Body of pancreas (tissue), 4 donors: ENCODE measurements around the gene KRT12. TPM values are rescaled to one million over a fixed set of nuclear protein-coding genes. Genes with fewer than 3 reads are reported as not detected.
A peak's percentile ranks its signal among the peaks of the same experiment; 100 is the strongest.
"Not testable (repeated sequence)": the region's sequence is repeated elsewhere in the genome, so short reads cannot be mapped to it uniquely, and the experiment has no call there.

Experiments used
- ATAC-seq: fragments of 150-250 bp; one replicate; pipeline ENCODE4 v1.9.1; 2016
- DNase-seq, 4 donors: peaks; one replicate each; pipeline ENCODE4 v3.0.0-alpha.2; 2019
- H3K27ac ChIP-seq, 4 donors: fragments of 200-600 bp; sonication (generic); 1 replicate in 3 of 4; 2 replicates in 1 of 4; pipeline versions ENCODE4 v1.5.1 to v1.6.1; 2016 to 2019; ENCODE audit warnings: mild to moderate bottlenecking in 1 of 4, mixed read lengths in 1 of 4, moderate library complexity in 1 of 4
- H3K27me3 ChIP-seq, 2 donors: fragments of 200-600 bp; sonication (generic); one replicate each; pipeline ENCODE4 v1.6.0; 2016; ENCODE audit warnings: mild to moderate bottlenecking in 1 of 2
- H3K36me3 ChIP-seq, 2 donors: fragments of 200-600 bp; sonication (generic); replicated peaks in 1 of 2; 2 replicates each; pipeline ENCODE4 v1.5.1; 2016; ENCODE audit warnings: low read depth in 2 of 2; ENCODE audit not compliant: insufficient read depth in 1 of 2
- H3K4me1 ChIP-seq: fragments of 200-600 bp; sonication (generic); one replicate; pipeline ENCODE4 v1.6.0; 2016
- H3K4me3 ChIP-seq, 2 donors: fragments of 200-600 bp; sonication (generic); 1 replicate in 1 of 2; 2 replicates in 1 of 2; pipeline ENCODE4 v1.5.1; 2016 to 2019
- H3K9me3 ChIP-seq, 3 donors: fragments of 200-600 bp; sonication (generic); 1 replicate in 2 of 3; 2 replicates in 1 of 3; pipeline ENCODE4 v1.5.1; 2016
- CTCF ChIP-seq, 7 experiments: fragments of 450-650 bp in 4 of 7; fragments of 200-600 bp in 3 of 7; sonication (generic) in 3 of 7; IDR thresholded peaks; one replicate each; pipeline ENCODE4 v1.5.1; 2016 to 2019; ENCODE audit warnings: antibody characterized with exemption in 7 of 7
- POLR2A ChIP-seq, 3 donors: fragments of 450-650 bp; IDR thresholded peaks; one replicate each; pipeline ENCODE4 v1.6.1; 2016; ENCODE audit warnings: antibody characterized with exemption in 3 of 3, mild to moderate bottlenecking in 2 of 3
- WGBS, 2 donors: methylation state at CpG; one replicate each; pipeline ENCODE4 v1.1.5; 2017; 5-methylcytosine and 5-hydroxymethylcytosine counted together
- intact Hi-C: fragments of 100-400 bp; cut with DNase I; formaldehyde crosslinking; loops from one replicate; pipeline ENCODE4 v1.15.1; 2023
- total RNA-seq, 2 donors: library from RNA; depleted of rRNA; stranded (reverse); fragments of >200 nt; gene quantifications; one replicate each; pipeline ENCODE4 v1.1.0, GENCODE V29; 2016

The KRT12 gene
- total RNA-seq, 2 donors from 2014 or later, result not detected

GRCh38 chr17:40818343-40818732 lies 48.7 kb downstream of the KRT12 start:
- intact Hi-C loops, result no loop called here
- Histone ChIP-seq H3K4me3 (peak overlapping the region; percentile 40 to 59), H3K4me1 (peaks cover 15% of the 10 kb centered on the region), H3K27me3 (no peaks in the 10 kb centered on the region), H3K27ac (peak overlapping the region; percentile 77 to 89 (median 84)), H3K36me3 (no peaks in the 10 kb centered on the region), H3K9me3 (no peaks in the 10 kb centered on the region)
- TF ChIP-seq POLR2A (IDR thresholded peaks at IDR 0.05) (no peak), CTCF (IDR thresholded peaks at IDR 0.05) (no peak)
- WGBS, 2 donors, result 12 to 15% methylated on average over 7 of the region's 7 CpGs
- ATAC-seq (no peak), DNase-seq (no peak)

- DNase-seq (no peak), ATAC-seq (no peak)
- 97 to 98% methylated on average over 4 of the region's 4 CpGs for WGBS, 2 donors
- H3K27me3 ChIP-seq, result no peaks in the 10 kb centered on the region
- no peak overlapping the region for H3K27ac ChIP-seq
- no peaks in the 10 kb centered on the region for H3K36me3 ChIP-seq
- H3K9me3 ChIP-seq, result no peaks in the 10 kb centered on the region
- intact Hi-C loops, result no loop called here
- no peak overlapping the region for H3K4me3 ChIP-seq
- peaks cover 15% of the 10 kb centered on the region for H3K4me1 ChIP-seq
- TF ChIP-seq CTCF (IDR thresholded peaks at IDR 0.05), result no peak
- TF ChIP-seq POLR2A (IDR thresholded peaks at IDR 0.05), result no peak
Observed at GRCh38 chr17:40817103-40817682, 49.8 kb downstream of the KRT12 start.

- DNase-seq, result no peak
- peaks cover 15% of the 10 kb centered on the region for H3K4me1 ChIP-seq
- H3K36me3 ChIP-seq, result no peaks in the 10 kb centered on the region
- no peak for ATAC-seq
- TF ChIP-seq POLR2A (IDR thresholded peaks at IDR 0.05), result no peak
- no peak for TF ChIP-seq CTCF (IDR thresholded peaks at IDR 0.05)
- no peaks in the 10 kb centered on the region for H3K27me3 ChIP-seq
- no peak overlapping the region for H3K27ac ChIP-seq
- intact Hi-C loops, result no loop called here
- H3K9me3 ChIP-seq, result no peaks in the 10 kb centered on the region
- WGBS, 2 donors, result 80 to 91% methylated on average over 3 of the region's 3 CpGs
- no peak overlapping the region for H3K4me3 ChIP-seq
Observed at GRCh38 chr17:40816569-40816968, 50.5 kb downstream of the KRT12 start.

- peaks cover 0 to 4% of the 10 kb centered on the region in 2 donors for H3K27me3 ChIP-seq
- no peak for DNase-seq
- peaks cover 15% of the 10 kb centered on the region for H3K4me1 ChIP-seq
- H3K36me3 ChIP-seq, result no peaks in the 10 kb centered on the region
- no peak for TF ChIP-seq CTCF (IDR thresholded peaks at IDR 0.05)
- TF ChIP-seq POLR2A (IDR thresholded peaks at IDR 0.05), result no peak
- intact Hi-C loops, result no loop called here
- 78 to 91% methylated on average over 1 of the region's 1 CpG for WGBS, 2 donors
- no peak overlapping the region for H3K4me3 ChIP-seq
- no peak for ATAC-seq
- no peaks in the 10 kb centered on the region for H3K9me3 ChIP-seq
- H3K27ac ChIP-seq, result no peak overlapping the region
Observed at GRCh38 chr17:40815381-40815780, 51.6 kb downstream of the KRT12 start.

- H3K9me3 ChIP-seq, H3K27ac ChIP-seq, H3K4me3 ChIP-seq, DNase-seq, H3K36me3 ChIP-seq, intact Hi-C loops, ATAC-seq, H3K27me3 ChIP-seq: not testable (repeated sequence)
- H3K4me1 ChIP-seq, result peaks cover 12% of the 10 kb centered on the region
- WGBS, 2 donors, result 75 to 82% methylated on average over 3 of the region's 3 CpGs
Observed at GRCh38 chr17:40814657-40815056, 52.4 kb downstream of the KRT12 start.
